Trophoblast cell (in vitro differentiated cells and primary cell): ENCODE results near the gene CUL4A.
"Not testable (repeated sequence)": the region's sequence is repeated elsewhere in the genome, so short reads cannot be mapped to it uniquely, and the experiment has no call there.

Experiments
- DNase-seq, 2 donors: peaks; one replicate each; pipeline ENCODE4 v3.0.0-alpha.2; 2016
- H2AFZ ChIP-seq: 2 replicates; pipeline ENCODE4 v1.6.1; 2013; ENCODE audit warnings: low read length, moderate library complexity, mild to moderate bottlenecking; ENCODE audit not compliant: insufficient read depth, poor library complexity
- H2AK5ac ChIP-seq: 2 replicates; pipeline ENCODE4 v1.6.1; 2013; ENCODE audit warnings: mild to moderate bottlenecking, low read length
- H2BK120ac ChIP-seq: 2 replicates; pipeline ENCODE4 v1.6.1; 2013; ENCODE audit warnings: low read length, mild to moderate bottlenecking, moderate library complexity; ENCODE audit not compliant: insufficient read depth, poor library complexity
- H2BK12ac ChIP-seq: 2 replicates; pipeline ENCODE4 v1.6.1; 2013; ENCODE audit warnings: mild to moderate bottlenecking, low read length, moderate library complexity
- H2BK5ac ChIP-seq: 2 replicates; pipeline ENCODE4 v1.6.1; 2013; ENCODE audit warnings: low read length, low read depth, moderate library complexity, mild to moderate bottlenecking; ENCODE audit not compliant: poor library complexity
- H3K14ac ChIP-seq: 2 replicates; pipeline ENCODE4 v1.6.1; 2013; ENCODE audit warnings: mild to moderate bottlenecking, low read length
- H3K18ac ChIP-seq: 2 replicates; pipeline ENCODE4 v1.6.1; 2013; ENCODE audit warnings: mild to moderate bottlenecking, low read length
- H3K23ac ChIP-seq: 2 replicates; pipeline ENCODE4 v1.6.1; 2013; ENCODE audit warnings: low read length
- H3K27ac ChIP-seq: 2 replicates; pipeline ENCODE4 v1.5.1; 2013; ENCODE audit warnings: low read depth, mild to moderate bottlenecking, inconsistent platforms, low read length, moderate library complexity
- H3K27me3 ChIP-seq: 2 replicates; pipeline ENCODE4 v1.6.1; 2013; ENCODE audit warnings: inconsistent platforms, mild to moderate bottlenecking, low read length, moderate library complexity; ENCODE audit not compliant: insufficient read depth
- H3K36me3 ChIP-seq, 2 experiments: 1 replicate in 1 of 2; 2 replicates in 1 of 2; pipeline ENCODE4 v1.6.1; 2013; ENCODE audit warnings: low read length in 2 of 2, mild to moderate bottlenecking in 2 of 2, moderate library complexity in 1 of 2; ENCODE audit not compliant: insufficient read depth in 2 of 2, control insufficient read depth in 1 of 2
- H3K4ac ChIP-seq: 2 replicates; pipeline ENCODE4 v1.6.1; 2013; ENCODE audit warnings: low read depth, mild to moderate bottlenecking, low read length, moderate library complexity
- H3K4me1 ChIP-seq, 2 experiments: 1 replicate in 1 of 2; 2 replicates in 1 of 2; pipeline ENCODE4 v1.6.1; 2013; ENCODE audit warnings: low read length in 2 of 2, mild to moderate bottlenecking in 2 of 2, moderate library complexity in 1 of 2; ENCODE audit not compliant: insufficient read depth in 2 of 2, control insufficient read depth in 1 of 2
- H3K4me2 ChIP-seq: 2 replicates; pipeline ENCODE4 v1.6.1; 2013; ENCODE audit warnings: inconsistent platforms, mild to moderate bottlenecking, low read length, moderate library complexity
- H3K4me3 ChIP-seq: 2 replicates; pipeline ENCODE4 v1.5.1; 2013; ENCODE audit warnings: mild to moderate bottlenecking, low read depth, low read length, inconsistent platforms
- H3K79me1 ChIP-seq: one replicate; pipeline ENCODE4 v1.6.1; 2013; ENCODE audit warnings: low read length
- H3K79me2 ChIP-seq: 2 replicates; pipeline ENCODE4 v1.6.1; 2013; ENCODE audit warnings: low read length, mild to moderate bottlenecking; ENCODE audit not compliant: control insufficient read depth, insufficient read depth, poor library complexity
- H3K9ac ChIP-seq: 2 replicates; pipeline ENCODE4 v1.6.1; 2013; ENCODE audit warnings: mild to moderate bottlenecking, low read length
- H3K9me3 ChIP-seq: 2 replicates; pipeline ENCODE4 v1.6.1; 2013; ENCODE audit warnings: low read depth, mild to moderate bottlenecking, control low read depth, inconsistent platforms, low read length; ENCODE audit not compliant: insufficient read depth
- H4K12ac ChIP-seq: 2 replicates; pipeline ENCODE4 v1.6.1; 2013; ENCODE audit warnings: low read depth, mild to moderate bottlenecking, low read length, moderate library complexity
- H4K8ac ChIP-seq: 2 replicates; pipeline ENCODE4 v1.6.1; 2013; ENCODE audit warnings: low read depth, mild to moderate bottlenecking, low read length, moderate library complexity
- H4K91ac ChIP-seq: one replicate; pipeline ENCODE4 v1.6.1; 2013; ENCODE audit warnings: low read depth, mild to moderate bottlenecking, low read length, moderate library complexity
- WGBS: extraction: QIAGEN DNeasy Blood & Tissue Kit; methylation state at CpG from one replicate; pipeline ENCODE4 v1.1.7; 2013; ENCODE audit warnings: missing lambda C conversion rate; ENCODE audit not compliant: insufficient read length, insufficient coverage; ENCODE audit errors: extremely low coverage; 5-methylcytosine and 5-hydroxymethylcytosine counted together

The CUL4A gene

DNA sequence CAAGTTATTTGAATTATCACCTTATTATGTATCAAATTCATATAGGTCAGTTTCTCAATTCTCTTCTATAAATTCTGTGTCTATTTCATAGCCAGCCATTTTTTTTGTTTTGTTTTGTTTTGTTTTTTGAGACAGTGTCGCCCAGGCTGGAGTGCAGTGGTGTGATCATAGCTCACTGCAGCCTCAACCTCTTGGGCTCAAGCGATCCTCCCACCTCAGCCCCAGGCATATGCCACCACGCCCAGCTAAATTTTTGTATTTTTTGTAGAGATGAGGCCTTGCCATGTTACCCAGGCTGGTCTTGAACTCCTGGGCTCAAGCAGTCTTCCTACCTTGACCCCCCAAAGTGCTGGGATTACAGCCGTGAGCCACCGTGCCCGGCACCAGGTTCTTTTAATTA, 48.5 kb downstream of the CUL4A start:
- WGBS, result no CpG with 5 or more reads among the region's 6 CpGs
- H2AFZ ChIP-seq, H2BK12ac ChIP-seq, H3K79me1 ChIP-seq, H3K4me3 ChIP-seq, H3K14ac ChIP-seq, H3K79me2 ChIP-seq, H2BK5ac ChIP-seq, H3K4me1 ChIP-seq, H2BK120ac ChIP-seq, H3K4ac ChIP-seq, H3K9ac ChIP-seq, H4K12ac ChIP-seq, H4K91ac ChIP-seq, DNase-seq, H3K27me3 ChIP-seq, H4K8ac ChIP-seq, H2AK5ac ChIP-seq, H3K4me2 ChIP-seq, H3K9me3 ChIP-seq, H3K18ac ChIP-seq, H3K23ac ChIP-seq, H3K27ac ChIP-seq: not testable (repeated sequence)
- H3K36me3 ChIP-seq, result peaks cover 28 to 45% of the 10 kb centered on the region in 2 experiments

DNA sequence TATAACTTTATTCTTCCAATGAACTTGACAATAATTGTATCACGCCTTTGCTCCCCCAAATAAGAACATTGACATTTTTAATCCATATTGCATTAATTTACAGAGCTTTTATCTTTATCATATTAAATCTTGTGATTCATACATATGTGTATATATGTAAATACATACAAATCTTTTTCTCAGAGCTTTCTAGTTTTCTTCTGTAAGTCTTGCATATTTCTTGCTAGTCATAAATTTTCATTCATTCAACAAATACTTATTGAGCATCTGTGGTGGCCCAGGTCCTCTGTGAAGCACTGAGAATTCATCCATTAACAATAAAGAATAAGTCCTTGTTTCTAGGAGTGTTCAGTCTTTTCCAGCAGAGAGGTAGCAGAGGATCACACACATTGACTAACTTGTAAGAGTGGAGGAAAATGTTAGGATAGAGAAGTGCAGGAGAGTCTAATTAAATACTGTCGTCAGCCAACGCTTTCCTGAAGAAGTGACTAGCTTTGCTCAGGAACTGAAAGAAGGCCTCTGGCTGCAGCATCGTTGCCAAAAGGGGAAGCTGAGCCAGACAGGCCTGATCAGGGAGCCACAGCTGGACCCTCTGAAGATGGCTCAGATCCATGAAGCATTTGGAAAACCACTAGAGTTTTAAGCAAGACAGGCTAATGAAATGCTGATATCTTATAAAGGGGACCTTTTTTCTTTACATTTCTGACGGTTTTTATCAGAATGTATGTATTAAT, 49.1 kb downstream of the CUL4A start:
- H3K79me1 ChIP-seq, result no peaks in the 10 kb centered on the region
- H2BK120ac ChIP-seq, result no peak overlapping the region
- H4K91ac ChIP-seq, result no peak overlapping the region
- H3K27ac ChIP-seq, result no peak overlapping the region
- no peak overlapping the region for H3K4ac ChIP-seq
- H3K14ac ChIP-seq, result no peak overlapping the region
- H3K36me3 ChIP-seq, result peaks cover 29 to 47% of the 10 kb centered on the region in 2 experiments
- no peak overlapping the region for H4K8ac ChIP-seq
- H2AFZ ChIP-seq, result no peak overlapping the region
- H4K12ac ChIP-seq, result no peak overlapping the region
- H3K9ac ChIP-seq, result no peak overlapping the region
- H3K27me3 ChIP-seq, result no peaks in the 10 kb centered on the region
- H2AK5ac ChIP-seq, result no peak overlapping the region
- no peak overlapping the region for H3K4me2 ChIP-seq
- H2BK5ac ChIP-seq, result no peak overlapping the region
- H3K4me3 ChIP-seq, result no peak overlapping the region
- DNase-seq, result no peak
- no CpG with 5 or more reads among the region's 5 CpGs for WGBS
- H3K9me3 ChIP-seq, result no peaks in the 10 kb centered on the region
- no peak overlapping the region for H3K18ac ChIP-seq
- no peak overlapping the region for H3K23ac ChIP-seq
- H2BK12ac ChIP-seq, result no peak overlapping the region
- H3K4me1 ChIP-seq, result no peaks in the 10 kb centered on the region
- no peaks in the 10 kb centered on the region for H3K79me2 ChIP-seq

GRCh38 chr13:113260996-113261395, 51.6 kb downstream of the CUL4A start:
- Histone ChIP-seq H2AFZ (no peak overlapping the region), H3K4me2 (no peak overlapping the region), H3K14ac (no peak overlapping the region), H3K4me1 (no peaks in the 10 kb centered on the region), H4K91ac (no peak overlapping the region), H3K4me3 (no peak overlapping the region), H3K79me2 (no peaks in the 10 kb centered on the region), H4K12ac (no peak overlapping the region), H2BK5ac (no peak overlapping the region), H3K9me3 (no peaks in the 10 kb centered on the region), H3K23ac (no peak overlapping the region), H4K8ac (no peak overlapping the region), H3K27ac (no peak overlapping the region), H3K27me3 (no peaks in the 10 kb centered on the region), H3K79me1 (no peaks in the 10 kb centered on the region), H3K9ac (no peak overlapping the region), H2BK12ac (no peak overlapping the region), H3K18ac (no peak overlapping the region), H2BK120ac (no peak overlapping the region), H3K36me3 (peaks cover 29 to 38% of the 10 kb centered on the region in 2 experiments), H3K4ac (no peak overlapping the region), H2AK5ac (no peak overlapping the region)
- no peak for DNase-seq
- WGBS, result no CpG with 5 or more reads among the region's 13 CpGs

GRCh38 chr13:113263016-113263415, 53.6 kb downstream of the CUL4A start:
- H4K8ac ChIP-seq, H3K4ac ChIP-seq, H3K23ac ChIP-seq, H2BK12ac ChIP-seq, H2AFZ ChIP-seq, H2BK120ac ChIP-seq, H3K18ac ChIP-seq, H3K4me1 ChIP-seq, H3K79me2 ChIP-seq, H3K79me1 ChIP-seq, H4K91ac ChIP-seq, H3K4me2 ChIP-seq, H3K14ac ChIP-seq, H3K4me3 ChIP-seq, H3K9me3 ChIP-seq, H2AK5ac ChIP-seq, DNase-seq, H3K9ac ChIP-seq, H3K27me3 ChIP-seq, H4K12ac ChIP-seq, H2BK5ac ChIP-seq, H3K27ac ChIP-seq: not testable (repeated sequence)
- WGBS, result no CpG with 5 or more reads among the region's 14 CpGs
- H3K36me3 ChIP-seq, result peaks cover 27 to 33% of the 10 kb centered on the region in 2 experiments
